Measurements from ENCODE around the gene ERC2.
"Not testable (repeated sequence)": the region's sequence is repeated elsewhere in the genome, so short reads cannot be mapped to it uniquely, and the experiment has no call there.

ERC2 gene

GRCh38 chr3:56069766-56070165 lies 398.5 kb downstream of the ERC2 start:
- no peak for FAIRE-seq

GRCh38 chr3:56066405-56066804 lies 401.9 kb downstream of the ERC2 start:
- not testable (repeated sequence) for FAIRE-seq; DNase-seq (ENCODE audit: insufficient read length, low spot score)

More at GRCh38 chr3:56069766-56070165, 398.5 kb downstream of the ERC2 start:
- TF ChIP-seq POU2F2 (IDR thresholded peaks at IDR 0.05; ENCODE audit: low read depth, low read length) (no peak), POLR2A (IDR thresholded peaks at IDR 0.05; ENCODE audit: low read depth, low read length) (no peak), POLR2AphosphoS5 (IDR thresholded peaks at IDR 0.05; ENCODE audit: low read depth, low read length) (no peak), SPI1 (IDR thresholded peaks at IDR 0.05; ENCODE audit: low read depth, low read length) (no peak), PAX5 (IDR thresholded peaks at IDR 0.05; ENCODE audit: insufficient read depth, low read length, severe bottlenecking) (no peak), TAF1 (IDR thresholded peaks at IDR 0.05; ENCODE audit: low read depth, low read length) (no peak)
- no peak for DNase-seq (ENCODE audit: insufficient read length, low spot score)

- DNase-seq (ENCODE audit: insufficient read length, low spot score) (no peak), FAIRE-seq (no peak)
- no peak for TF ChIP-seq POLR2AphosphoS5 (IDR thresholded peaks at IDR 0.05; ENCODE audit: low read depth, low read length)
- TF ChIP-seq PAX5 (IDR thresholded peaks at IDR 0.05; ENCODE audit: insufficient read depth, low read length, severe bottlenecking), result no peak
- no peak for TF ChIP-seq SPI1 (IDR thresholded peaks at IDR 0.05; ENCODE audit: low read depth, low read length)
- TF ChIP-seq POU2F2 (IDR thresholded peaks at IDR 0.05; ENCODE audit: low read depth, low read length), result no peak
- no peak for TF ChIP-seq POLR2A (IDR thresholded peaks at IDR 0.05; ENCODE audit: low read depth, low read length)
- TF ChIP-seq TAF1 (IDR thresholded peaks at IDR 0.05; ENCODE audit: low read depth, low read length), result no peak
These were observed 403.6 kb downstream of the ERC2 start for GRCh38 chr3:56064684-56065083.

- no peak for FAIRE-seq
- TF ChIP-seq TAF1 (IDR thresholded peaks at IDR 0.05; ENCODE audit: low read depth, low read length) (no peak), POLR2AphosphoS5 (IDR thresholded peaks at IDR 0.05; ENCODE audit: low read depth, low read length) (no peak), SPI1 (IDR thresholded peaks at IDR 0.05; ENCODE audit: low read depth, low read length) (no peak), POU2F2 (IDR thresholded peaks at IDR 0.05; ENCODE audit: low read depth, low read length) (no peak), PAX5 (IDR thresholded peaks at IDR 0.05; ENCODE audit: insufficient read depth, low read length, severe bottlenecking) (no peak), POLR2A (IDR thresholded peaks at IDR 0.05; ENCODE audit: low read depth, low read length) (no peak)
- DNase-seq (ENCODE audit: insufficient read length, low spot score), result no peak
These were observed 407.0 kb downstream of the ERC2 start for GRCh38 chr3:56061279-56061626.

GRCh38 chr3:56060521-56061278 lies 407.6 kb downstream of the ERC2 start:
- no peak for DNase-seq (ENCODE audit: insufficient read length, low spot score)
- TF ChIP-seq PAX5 (IDR thresholded peaks at IDR 0.05; ENCODE audit: insufficient read depth, low read length, severe bottlenecking), result no peak
- TF ChIP-seq POLR2AphosphoS5 (IDR thresholded peaks at IDR 0.05; ENCODE audit: low read depth, low read length), result no peak
- TF ChIP-seq TAF1 (IDR thresholded peaks at IDR 0.05; ENCODE audit: low read depth, low read length), result no peak
- no peak for TF ChIP-seq POU2F2 (IDR thresholded peaks at IDR 0.05; ENCODE audit: low read depth, low read length)
- TF ChIP-seq POLR2A (IDR thresholded peaks at IDR 0.05; ENCODE audit: low read depth, low read length), result no peak
- no peak for TF ChIP-seq SPI1 (IDR thresholded peaks at IDR 0.05; ENCODE audit: low read depth, low read length)
- no peak for FAIRE-seq

- TF ChIP-seq TAF1 (IDR thresholded peaks at IDR 0.05; ENCODE audit: low read depth, low read length) (no peak), SPI1 (IDR thresholded peaks at IDR 0.05; ENCODE audit: low read depth, low read length) (no peak), POLR2A (IDR thresholded peaks at IDR 0.05; ENCODE audit: low read depth, low read length) (no peak), PAX5 (IDR thresholded peaks at IDR 0.05; ENCODE audit: insufficient read depth, low read length, severe bottlenecking) (no peak), POU2F2 (IDR thresholded peaks at IDR 0.05; ENCODE audit: low read depth, low read length) (no peak), POLR2AphosphoS5 (IDR thresholded peaks at IDR 0.05; ENCODE audit: low read depth, low read length) (no peak)
- FAIRE-seq (no peak), DNase-seq (ENCODE audit: insufficient read length, low spot score) (no peak)
These were observed 408.5 kb downstream of the ERC2 start for GRCh38 chr3:56059731-56060130.

- TF ChIP-seq POLR2A (IDR thresholded peaks at IDR 0.05; ENCODE audit: low read depth, low read length) (no peak), POLR2AphosphoS5 (IDR thresholded peaks at IDR 0.05; ENCODE audit: low read depth, low read length) (no peak), PAX5 (IDR thresholded peaks at IDR 0.05; ENCODE audit: insufficient read depth, low read length, severe bottlenecking) (no peak), POU2F2 (IDR thresholded peaks at IDR 0.05; ENCODE audit: low read depth, low read length) (no peak), TAF1 (IDR thresholded peaks at IDR 0.05; ENCODE audit: low read depth, low read length) (no peak), SPI1 (IDR thresholded peaks at IDR 0.05; ENCODE audit: low read depth, low read length) (no peak)
- FAIRE-seq, result no peak
These were observed 412.3 kb downstream of the ERC2 start for GRCh38 chr3:56055951-56056350.

GRCh38 chr3:56055546-56055945 lies 412.7 kb downstream of the ERC2 start:
- FAIRE-seq (no peak), DNase-seq (ENCODE audit: insufficient read length, low spot score) (no peak)
- no peak for TF ChIP-seq SPI1 (IDR thresholded peaks at IDR 0.05; ENCODE audit: low read depth, low read length)
- no peak for TF ChIP-seq TAF1 (IDR thresholded peaks at IDR 0.05; ENCODE audit: low read depth, low read length)
- TF ChIP-seq PAX5 (IDR thresholded peaks at IDR 0.05; ENCODE audit: insufficient read depth, low read length, severe bottlenecking), result no peak
- TF ChIP-seq POU2F2 (IDR thresholded peaks at IDR 0.05; ENCODE audit: low read depth, low read length), result no peak
- no peak for TF ChIP-seq POLR2A (IDR thresholded peaks at IDR 0.05; ENCODE audit: low read depth, low read length)
- TF ChIP-seq POLR2AphosphoS5 (IDR thresholded peaks at IDR 0.05; ENCODE audit: low read depth, low read length), result no peak

More at GRCh38 chr3:56055951-56056350, 412.3 kb downstream of the ERC2 start:
- no peak for DNase-seq (ENCODE audit: insufficient read length, low spot score)

- FAIRE-seq, result no peak
- no peak for DNase-seq (ENCODE audit: insufficient read length, low spot score)
- TF ChIP-seq PAX5 (IDR thresholded peaks at IDR 0.05; ENCODE audit: insufficient read depth, low read length, severe bottlenecking) (no peak), TAF1 (IDR thresholded peaks at IDR 0.05; ENCODE audit: low read depth, low read length) (no peak), POLR2AphosphoS5 (IDR thresholded peaks at IDR 0.05; ENCODE audit: low read depth, low read length) (no peak), POU2F2 (IDR thresholded peaks at IDR 0.05; ENCODE audit: low read depth, low read length) (no peak), POLR2A (IDR thresholded peaks at IDR 0.05; ENCODE audit: low read depth, low read length) (no peak), SPI1 (IDR thresholded peaks at IDR 0.05; ENCODE audit: low read depth, low read length) (no peak)
These were observed 413.4 kb downstream of the ERC2 start for GRCh38 chr3:56054844-56055243.

GRCh38 chr3:56053727-56054126 lies 414.5 kb downstream of the ERC2 start:
- TF ChIP-seq POLR2AphosphoS5 (IDR thresholded peaks at IDR 0.05; ENCODE audit: low read depth, low read length) (no peak), SPI1 (IDR thresholded peaks at IDR 0.05; ENCODE audit: low read depth, low read length) (no peak), POLR2A (IDR thresholded peaks at IDR 0.05; ENCODE audit: low read depth, low read length) (no peak), POU2F2 (IDR thresholded peaks at IDR 0.05; ENCODE audit: low read depth, low read length) (no peak), TAF1 (IDR thresholded peaks at IDR 0.05; ENCODE audit: low read depth, low read length) (no peak), PAX5 (IDR thresholded peaks at IDR 0.05; ENCODE audit: insufficient read depth, low read length, severe bottlenecking) (no peak)

More at GRCh38 chr3:56053727-56054126, 414.5 kb downstream of the ERC2 start:
- DNase-seq (ENCODE audit: insufficient read length, low spot score) (no peak), FAIRE-seq (no peak)
